Measurements from ENCODE around the gene MRTFA.
"Not testable (repeated sequence)": the region's sequence is repeated elsewhere in the genome, so short reads cannot be mapped to it uniquely, and the experiment has no call there.

Gene MRTFA

GRCh38 chr22:40628354-40629042 is 8.0 kb downstream of the MRTFA start:
- no peaks in the 10 kb centered on the region for H3K4me1 ChIP-seq (ENCODE audit: control insufficient read depth, insufficient read depth, low read length)
- 85 to 95% methylated on average over 3 of the region's 3 CpGs for WGBS, 2 experiments
- no peaks in the 10 kb centered on the region for H3K9me3 ChIP-seq (ENCODE audit: control insufficient read depth, low read length)
- H3K4me3 ChIP-seq (ENCODE audit: insufficient read depth, low read depth, low read length), result no peak overlapping the region
- H3K27me3 ChIP-seq (ENCODE audit: control insufficient read depth, insufficient read depth, low read length, poor library complexity, severe bottlenecking), result no peaks in the 10 kb centered on the region
- H3K27ac ChIP-seq (ENCODE audit: insufficient read depth, low read depth, low read length, poor library complexity, severe bottlenecking), result no peak overlapping the region
- no peaks in the 10 kb centered on the region for H3K36me3 ChIP-seq (ENCODE audit: control insufficient read depth, insufficient read depth, low read length)

- H3K36me3 ChIP-seq (ENCODE audit: control insufficient read depth, insufficient read depth, low read length), result no peaks in the 10 kb centered on the region
- H3K4me1 ChIP-seq (ENCODE audit: control insufficient read depth, insufficient read depth, low read length), result no peaks in the 10 kb centered on the region
- no peak overlapping the region for H3K4me3 ChIP-seq (ENCODE audit: insufficient read depth, low read depth, low read length)
- WGBS, 2 experiments, result 92 to 97% methylated on average over 5 of the region's 5 CpGs
- H3K27ac ChIP-seq (ENCODE audit: insufficient read depth, low read depth, low read length, poor library complexity, severe bottlenecking), result no peak overlapping the region
- H3K9me3 ChIP-seq (ENCODE audit: control insufficient read depth, low read length), result peaks cover 1% of the 10 kb centered on the region
- H3K27me3 ChIP-seq (ENCODE audit: control insufficient read depth, insufficient read depth, low read length, poor library complexity, severe bottlenecking), result no peaks in the 10 kb centered on the region
Observed at GRCh38 chr22:40627612-40628011, 8.9 kb downstream of the MRTFA start.

- Histone ChIP-seq H3K4me1 (ENCODE audit: control insufficient read depth, insufficient read depth, low read length) (no peaks in the 10 kb centered on the region), H3K27ac (ENCODE audit: insufficient read depth, low read depth, low read length, poor library complexity, severe bottlenecking) (no peak overlapping the region), H3K27me3 (ENCODE audit: control insufficient read depth, insufficient read depth, low read length, poor library complexity, severe bottlenecking) (no peaks in the 10 kb centered on the region), H3K36me3 (ENCODE audit: control insufficient read depth, insufficient read depth, low read length) (no peaks in the 10 kb centered on the region), H3K9me3 (ENCODE audit: control insufficient read depth, low read length) (peaks cover 2% of the 10 kb centered on the region), H3K4me3 (ENCODE audit: insufficient read depth, low read depth, low read length) (no peak overlapping the region)
- WGBS, 2 experiments, result 87 to 97% methylated on average over 2 of the region's 2 CpGs
Observed at GRCh38 chr22:40626851-40627250, 9.7 kb downstream of the MRTFA start.

- H3K27me3 ChIP-seq (ENCODE audit: control insufficient read depth, insufficient read depth, low read length, poor library complexity, severe bottlenecking); H3K4me3 ChIP-seq (ENCODE audit: insufficient read depth, low read depth, low read length); H3K9me3 ChIP-seq (ENCODE audit: control insufficient read depth, low read length); H3K36me3 ChIP-seq (ENCODE audit: control insufficient read depth, insufficient read depth, low read length); H3K27ac ChIP-seq (ENCODE audit: insufficient read depth, low read depth, low read length, poor library complexity, severe bottlenecking); H3K4me1 ChIP-seq (ENCODE audit: control insufficient read depth, insufficient read depth, low read length): not testable (repeated sequence)
- 92 to 95% methylated on average over 3 of the region's 3 CpGs for WGBS, 2 experiments
Observed at GRCh38 chr22:40625794-40626193, 10.7 kb downstream of the MRTFA start.

GRCh38 chr22:40625281-40625680 is 11.2 kb downstream of the MRTFA start:
- not testable (repeated sequence) for H3K27ac ChIP-seq (ENCODE audit: insufficient read depth, low read depth, low read length, poor library complexity, severe bottlenecking); H3K4me1 ChIP-seq (ENCODE audit: control insufficient read depth, insufficient read depth, low read length); H3K4me3 ChIP-seq (ENCODE audit: insufficient read depth, low read depth, low read length); H3K9me3 ChIP-seq (ENCODE audit: control insufficient read depth, low read length); H3K27me3 ChIP-seq (ENCODE audit: control insufficient read depth, insufficient read depth, low read length, poor library complexity, severe bottlenecking); H3K36me3 ChIP-seq (ENCODE audit: control insufficient read depth, insufficient read depth, low read length)
- WGBS, 2 experiments, result 93% methylated on average over 3 of the region's 3 CpGs

- Histone ChIP-seq H3K36me3 (ENCODE audit: control insufficient read depth, insufficient read depth, low read length) (no peaks in the 10 kb centered on the region), H3K27ac (ENCODE audit: insufficient read depth, low read depth, low read length, poor library complexity, severe bottlenecking) (no peak overlapping the region)
- no CpG with 5 or more reads among the region's 1 CpG for WGBS, 2 experiments
Observed at GRCh38 chr22:40624770-40625169, 11.7 kb downstream of the MRTFA start.

GRCh38 chr22:40621309-40622151 is 15.0 kb downstream of the MRTFA start:
- Histone ChIP-seq H3K4me1 (ENCODE audit: control insufficient read depth, insufficient read depth, low read length) (no peaks in the 10 kb centered on the region), H3K4me3 (ENCODE audit: insufficient read depth, low read depth, low read length) (no peak overlapping the region), H3K9me3 (ENCODE audit: control insufficient read depth, low read length) (peaks cover 2% of the 10 kb centered on the region), H3K27ac (ENCODE audit: insufficient read depth, low read depth, low read length, poor library complexity, severe bottlenecking) (no peak overlapping the region), H3K36me3 (ENCODE audit: control insufficient read depth, insufficient read depth, low read length) (no peaks in the 10 kb centered on the region), H3K27me3 (ENCODE audit: control insufficient read depth, insufficient read depth, low read length, poor library complexity, severe bottlenecking) (no peaks in the 10 kb centered on the region)
- WGBS, 2 experiments, result 96 to 97% methylated on average over 9 of the region's 9 CpGs

More at GRCh38 chr22:40624770-40625169, 11.7 kb downstream of the MRTFA start:
- no peaks in the 10 kb centered on the region for H3K27me3 ChIP-seq (ENCODE audit: control insufficient read depth, insufficient read depth, low read length, poor library complexity, severe bottlenecking)
- H3K4me1 ChIP-seq (ENCODE audit: control insufficient read depth, insufficient read depth, low read length), result no peaks in the 10 kb centered on the region
- H3K4me3 ChIP-seq (ENCODE audit: insufficient read depth, low read depth, low read length), result no peak overlapping the region
- peaks cover 2% of the 10 kb centered on the region for H3K9me3 ChIP-seq (ENCODE audit: control insufficient read depth, low read length)

- Histone ChIP-seq H3K36me3 (ENCODE audit: control insufficient read depth, insufficient read depth, low read length) (no peaks in the 10 kb centered on the region), H3K27me3 (ENCODE audit: control insufficient read depth, insufficient read depth, low read length, poor library complexity, severe bottlenecking) (no peaks in the 10 kb centered on the region), H3K9me3 (ENCODE audit: control insufficient read depth, low read length) (peaks cover 2% of the 10 kb centered on the region), H3K27ac (ENCODE audit: insufficient read depth, low read depth, low read length, poor library complexity, severe bottlenecking) (no peak overlapping the region), H3K4me1 (ENCODE audit: control insufficient read depth, insufficient read depth, low read length) (no peaks in the 10 kb centered on the region), H3K4me3 (ENCODE audit: insufficient read depth, low read depth, low read length) (no peak overlapping the region)
- WGBS, 2 experiments, result 75 to 95% methylated on average over 1 of the region's 1 CpG
Observed at GRCh38 chr22:40620464-40621046, 16.0 kb downstream of the MRTFA start.

GRCh38 chr22:40618400-40618799 is 18.1 kb downstream of the MRTFA start:
- Histone ChIP-seq H3K4me3 (ENCODE audit: insufficient read depth, low read depth, low read length) (no peak overlapping the region), H3K36me3 (ENCODE audit: control insufficient read depth, insufficient read depth, low read length) (no peaks in the 10 kb centered on the region), H3K4me1 (ENCODE audit: control insufficient read depth, insufficient read depth, low read length) (no peaks in the 10 kb centered on the region), H3K27ac (ENCODE audit: insufficient read depth, low read depth, low read length, poor library complexity, severe bottlenecking) (no peak overlapping the region), H3K9me3 (ENCODE audit: control insufficient read depth, low read length) (peaks cover 2% of the 10 kb centered on the region), H3K27me3 (ENCODE audit: control insufficient read depth, insufficient read depth, low read length, poor library complexity, severe bottlenecking) (no peaks in the 10 kb centered on the region)
- 93 to 96% methylated on average over 5 of the region's 5 CpGs for WGBS, 2 experiments

GRCh38 chr22:40616578-40616977 is 19.9 kb downstream of the MRTFA start:
- WGBS, 2 experiments, result 84 to 86% methylated on average over 5 of the region's 5 CpGs
- Histone ChIP-seq H3K27ac (ENCODE audit: insufficient read depth, low read depth, low read length, poor library complexity, severe bottlenecking) (no peak overlapping the region), H3K9me3 (ENCODE audit: control insufficient read depth, low read length) (no peaks in the 10 kb centered on the region), H3K4me3 (ENCODE audit: insufficient read depth, low read depth, low read length) (no peak overlapping the region), H3K27me3 (ENCODE audit: control insufficient read depth, insufficient read depth, low read length, poor library complexity, severe bottlenecking) (no peaks in the 10 kb centered on the region), H3K36me3 (ENCODE audit: control insufficient read depth, insufficient read depth, low read length) (no peaks in the 10 kb centered on the region), H3K4me1 (ENCODE audit: control insufficient read depth, insufficient read depth, low read length) (no peaks in the 10 kb centered on the region)

All from ectodermal cell (in vitro differentiated cells).